Heart right ventricle (tissue), 16 donors: ENCODE results near the gene MEF2D. TPM values are rescaled to one million over a fixed set of nuclear protein-coding genes. Genes with fewer than 3 reads are reported as not detected.

ENCODE experiments used
- ATAC-seq, 8 donors: fragments of 200-7000 bp; cut with Tn5 transposase; one replicate each; pipeline ENCODE4 v1.9.1; 2020; ENCODE audit warnings: mild to moderate bottlenecking in 8 of 8, moderate library complexity in 8 of 8, moderate number of reproducible peaks in 1 of 8
- DNase-seq, 2 donors: peaks; one replicate each; pipeline ENCODE4 v3.0.0-alpha.2; 2020
- H3K27ac ChIP-seq, 10 donors: fragments of 200-600 bp; sonication (generic) in 2 of 10; one replicate each; pipeline versions ENCODE4 v1.5.0 to v1.8.0; 2020 to 2022; ENCODE audit warnings: mild to moderate bottlenecking in 3 of 10
- H3K27me3 ChIP-seq, 7 donors: fragments of 200-600 bp; one replicate each; pipeline ENCODE4 v1.8.0; 2021 to 2022; ENCODE audit warnings: mild to moderate bottlenecking in 2 of 7
- H3K36me3 ChIP-seq, 9 donors: fragments of 200-600 bp; sonication (generic) in 1 of 9; one replicate each; pipeline versions ENCODE4 v1.5.0 to v1.8.0; 2020 to 2022; ENCODE audit warnings: mild to moderate bottlenecking in 2 of 9
- H3K4me1 ChIP-seq, 9 donors: fragments of 200-600 bp; sonication (generic) in 1 of 9; one replicate each; pipeline versions ENCODE4 v1.5.0 to v1.8.0; 2020 to 2022; ENCODE audit warnings: mild to moderate bottlenecking in 4 of 9
- H3K4me3 ChIP-seq, 10 donors: fragments of 200-600 bp; sonication (generic) in 2 of 10; one replicate each; pipeline versions ENCODE4 v1.5.0 to v1.8.0; 2020 to 2022; ENCODE audit warnings: mild to moderate bottlenecking in 7 of 10, moderate library complexity in 2 of 10
- H3K9me3 ChIP-seq, 11 donors: fragments of 200-600 bp in 10 of 11; sonication (generic) in 2 of 11; one replicate each; pipeline versions ENCODE4 v1.5.0 to v1.8.0; 2013 to 2022; ENCODE audit warnings: mild to moderate bottlenecking in 2 of 11, control low read depth in 1 of 11, moderate library complexity in 1 of 11
- CTCF ChIP-seq, 9 donors: fragments of 200-600 bp; sonication (generic) in 2 of 9; IDR thresholded peaks; one replicate each; pipeline versions ENCODE4 v1.5.0 to v1.8.0; 2021 to 2022; ENCODE audit warnings: antibody characterized with exemption in 9 of 9, mild to moderate bottlenecking in 5 of 9, moderate library complexity in 1 of 9
- WGBS, 2 donors: extraction: QIAGEN DNeasy Blood & Tissue Kit; methylation state at CpG; one replicate each; pipeline ENCODE4 v1.1.7; 2013; ENCODE audit warnings: inconsistent platforms in 1 of 2; 5-methylcytosine and 5-hydroxymethylcytosine counted together
- intact Hi-C, 10 donors: fragments of 100-400 bp; cut with DNase I; formaldehyde crosslinking; loops; one replicate each; pipeline versions ENCODE4 v1.11.1 to v1.14.2; 2022
- polyA plus RNA-seq, 2 donors: library from polyadenylated mRNA; stranded (reverse); fragments of 200-250 nt; gene quantifications; one replicate each; pipeline ENCODE4 v1.2.3, GENCODE V29; 2013
- total RNA-seq, 10 donors: library from RNA; stranded (reverse); fragmentation: NEBNext Ultra II Directional in 3 of 10; extraction: Animal tissue kit (Norgen Biotek cat#: 25700) in 3 of 10; gene quantifications; one replicate each; pipeline versions ENCODE4 v1.2.1 to v1.2.4, GENCODE V29; 2021 to 2023
- donor health status: Arrhythmogenic right ventricular cardiomyopathy.
- donor health status: ischemic (EF 13 %, LVEDD 7.1; RV severe dilation, severe dysfunction).
- donor health status: healthy with polysubstance abuse.
- donor health status: DM: no; HTN: yes; CAD: no.
- donor health status: DM: no; HTN: no; CAD: no.
- donor health status: ischemic (EF 25% LVEDD 6.9; RV normal size, moderate dysfunction).
- donor health status: ischemic (EF 25% LVEDD 5.7; RV mildly dilated, moderate dysfunction).
- donor health status: healthy.
- donor health status: DM: yes; HTN: yes; CAD: no.
- donor health status: Ischemic cardiomyopathy.
- donor health status: ischemic (EF 35%, LVEDD 5.7; RV mildly dilated, moderate dysfunction).
- donor health status: nonischemic (EF 11% LVEDD 7.7; RV severe dilation, severe dysfunction).
- donor health status: DM: yes; HTN: yes; CAD: no.
- donor health status: PGD.
- donor health status: ischemic (EF 29% LVEDD 5.4; RV normal size, mild dysfunction).
- donor health status: nonischemic (EF 23%, LVEDD 6.1; RV moderate dilation, normal function).

The MEF2D gene
- total and polyA plus RNA-seq, 12 donors = 31.6 to 127 (median 94.9) TPM

DNA sequence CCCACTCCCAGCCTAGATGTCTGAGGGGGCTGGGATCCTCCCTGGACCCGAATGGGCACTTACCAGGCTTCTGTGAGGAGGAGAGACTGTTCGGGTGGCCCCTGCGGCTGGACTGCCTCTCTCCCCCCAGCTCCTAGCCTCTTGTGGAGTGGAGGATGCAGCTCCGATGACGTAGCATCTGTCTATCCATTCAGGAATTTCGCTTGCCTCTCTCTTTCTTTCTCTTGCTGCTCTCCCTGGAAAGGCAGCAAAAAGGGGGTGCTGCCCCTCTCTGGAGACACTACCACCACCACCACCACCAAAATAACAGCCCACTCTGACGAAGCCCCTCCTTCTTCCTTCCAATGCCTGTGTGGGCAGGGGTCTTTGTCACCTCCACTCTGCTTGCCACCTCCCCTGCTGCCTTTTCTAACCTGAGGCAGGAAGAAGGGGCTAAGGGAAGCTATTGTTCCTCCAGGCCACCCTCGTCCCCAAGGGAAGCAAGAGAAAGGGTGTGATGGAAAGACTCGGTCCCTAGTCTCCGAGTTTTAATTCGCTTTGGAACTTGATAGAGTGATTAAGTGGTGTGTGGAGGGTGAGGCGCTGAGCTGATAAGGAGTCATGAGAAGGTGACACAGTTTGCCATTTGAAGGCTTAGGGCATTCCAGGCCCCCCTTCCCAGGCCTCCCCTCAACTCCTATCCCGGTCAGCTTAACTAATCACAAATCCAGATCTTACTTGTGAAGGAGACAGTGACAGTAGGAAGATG lies 71.1 kb downstream of the MEF2D start:
- intact Hi-C loops = loop anchor here in 1 of 10 donors (5.0 kb wide), 1 partner anchor 42 kb away; no protein-coding TSS in a partner anchor
- H3K4me3 ChIP-seq = no peak overlapping the region
- no peaks in the 10 kb centered on the region for H3K36me3 ChIP-seq
- H3K27me3 ChIP-seq = peaks cover 13 to 99% (median 93%) of the 10 kb centered on the region in 7 donors
- H3K4me1 ChIP-seq = peaks cover 0 to 3% (median 0%) of the 10 kb centered on the region in 9 donors
- DNase-seq (no peak), ATAC-seq (no peak)
- H3K9me3 ChIP-seq = no peaks in the 10 kb centered on the region
- 4 to 10% methylated on average over 13 of the region's 13 CpGs for WGBS, 2 donors
- no peak for TF ChIP-seq CTCF (IDR thresholded peaks at IDR 0.05)
- H3K27ac ChIP-seq = no peak overlapping the region

- ATAC-seq = peak in 1 of 8 donors; percentile 39
- 16 to 17% methylated on average over 4 of the region's 4 CpGs for WGBS, 2 donors
- Histone ChIP-seq H3K27me3 (peaks cover 11 to 99% (median 89%) of the 10 kb centered on the region in 7 donors), H3K36me3 (no peaks in the 10 kb centered on the region), H3K4me1 (peaks cover 0 to 3% (median 0%) of the 10 kb centered on the region in 9 donors), H3K4me3 (no peak overlapping the region), H3K27ac (no peak overlapping the region), H3K9me3 (no peaks in the 10 kb centered on the region)
- no peak for TF ChIP-seq CTCF (IDR thresholded peaks at IDR 0.05)
- intact Hi-C loops = no loop called here
- DNase-seq = no peak
Measured at GRCh38 chr1:156428746-156429288, 71.8 kb downstream of the MEF2D start.

GRCh38 chr1:156427957-156428356 lies 72.6 kb downstream of the MEF2D start:
- intact Hi-C loops = no loop called here
- H3K27ac ChIP-seq = no peak overlapping the region
- peaks cover 11 to 99% (median 89%) of the 10 kb centered on the region in 7 donors for H3K27me3 ChIP-seq
- DNase-seq (no peak), ATAC-seq (no peak)
- H3K9me3 ChIP-seq = no peaks in the 10 kb centered on the region
- TF ChIP-seq CTCF (IDR thresholded peaks at IDR 0.05) = no peak
- H3K4me1 ChIP-seq = peaks cover 0 to 3% (median 0%) of the 10 kb centered on the region in 9 donors
- no peaks in the 10 kb centered on the region for H3K36me3 ChIP-seq
- no peak overlapping the region for H3K4me3 ChIP-seq
- WGBS, 2 donors = 59 to 66% methylated on average over 5 of the region's 5 CpGs

- peaks cover 11 to 99% (median 89%) of the 10 kb centered on the region in 7 donors for H3K27me3 ChIP-seq
- ATAC-seq (no peak), DNase-seq (no peak)
- intact Hi-C loops = no loop called here
- H3K27ac ChIP-seq = no peak overlapping the region
- WGBS, 2 donors = 91 to 96% methylated on average over 7 of the region's 7 CpGs
- peaks cover 2 to 20% (median 10%) of the 10 kb centered on the region in 9 donors for H3K4me1 ChIP-seq
- TF ChIP-seq CTCF (IDR thresholded peaks at IDR 0.05) = no peak
- H3K36me3 ChIP-seq = no peaks in the 10 kb centered on the region
- H3K4me3 ChIP-seq = no peak overlapping the region
- no peaks in the 10 kb centered on the region for H3K9me3 ChIP-seq
Measured at GRCh38 chr1:156425943-156426342, 74.6 kb downstream of the MEF2D start.
